Ovary (tissue), 9 donors: ENCODE measurements around the gene ITGAD. TPM values are rescaled to one million over a fixed set of nuclear protein-coding genes. Genes with fewer than 3 reads are reported as not detected.
A peak's percentile ranks its signal among the peaks of the same experiment; 100 is the strongest.

Source experiments
- DNase-seq, 5 donors: peaks; one replicate each; pipeline ENCODE4 v3.0.0-alpha.2; 2019 to 2020
- H3K27ac ChIP-seq, 2 donors: fragments of 200-600 bp; one replicate each; pipeline versions ENCODE4 v1.5.1 to v1.8.0; 2019 to 2022
- H3K27me3 ChIP-seq: fragments of 200-600 bp; one replicate; pipeline ENCODE4 v1.8.0; 2022
- H3K36me3 ChIP-seq: fragments of 200-600 bp; sonication (generic); one replicate; pipeline ENCODE4 v1.5.1; 2019
- H3K4me1 ChIP-seq: one replicate; pipeline ENCODE4 v1.8.1; 2013; ENCODE audit warnings: mild to moderate bottlenecking, moderate library complexity; ENCODE audit not compliant: insufficient read depth
- H3K4me3 ChIP-seq: fragments of 200-600 bp; sonication (generic); one replicate; pipeline ENCODE4 v1.5.1; 2017
- H3K9me3 ChIP-seq, 2 donors: fragments of 200-600 bp in 1 of 2; sonication (generic) in 1 of 2; one replicate each; pipeline versions ENCODE4 v1.5.1 to v1.8.1; 2013 to 2019; ENCODE audit warnings: mild to moderate bottlenecking in 1 of 2, moderate library complexity in 1 of 2
- EP300 ChIP-seq: sonication (generic); formaldehyde crosslinking; IDR thresholded peaks from one replicate; pipeline ENCODE4 v1.6.1; 2017; ENCODE audit warnings: antibody characterized with exemption
- POLR2A ChIP-seq: fragments of 450-650 bp; IDR thresholded peaks from one replicate; pipeline ENCODE4 v1.6.1; 2017; ENCODE audit warnings: antibody characterized with exemption, mild to moderate bottlenecking, moderate library complexity
- WGBS, 3 donors: extraction: QIAGEN DNeasy Blood & Tissue Kit in 1 of 3; methylation state at CpG; one replicate each; pipeline versions ENCODE4 v1.1.5 to v1.1.7; 2013 to 2017; 5-methylcytosine and 5-hydroxymethylcytosine counted together
- intact Hi-C, 4 donors: fragments of 100-400 bp; cut with DNase I; formaldehyde crosslinking; loops; one replicate each; pipeline versions ENCODE4 v1.11.0 to v1.15.1; 2022 to 2023
- polyA plus RNA-seq, 2 donors: library from polyadenylated mRNA; stranded (reverse); fragments of 200-250 nt in 1 of 2; fragments of 350-450 nt in 1 of 2; fragmentation: Illumina TruSeq in 1 of 2; extraction: RNeasy Lipid Tissue Mini Kit (QIAGEN cat#74804) in 1 of 2; gene quantifications; one replicate each; pipeline ENCODE4 v1.2.3, GENCODE V29; 2013 to 2014
- total RNA-seq, 7 donors: library from RNA; depleted of rRNA in 2 of 7; stranded (reverse); fragments of >200 nt in 2 of 7; fragmentation: NEBNext Ultra II Directional in 3 of 7; extraction: Animal tissue kit (Norgen Biotek cat#: 25700) in 3 of 7; gene quantifications; one replicate each; pipeline versions ENCODE4 v1.1.0 to v1.2.4, GENCODE V29; 2016 to 2023
- TF ChIP-seq, protein P1 (sequence below), 3 donors: fragments of 450-650 bp in 2 of 3; fragments of 200-600 bp in 1 of 3; IDR thresholded peaks; one replicate each; pipeline versions ENCODE4 v1.5.1 to v1.8.0; 2016 to 2022; ENCODE audit warnings: antibody characterized with exemption in 3 of 3, mild to moderate bottlenecking in 1 of 3
- donor health status: DM: no; HTN: no; CAD: no; lungs with moderate emphysema.
- donor health status: DM: no; HTN: no; CAD: no.
- donor health status: Bipolar disorder and iron deficiency.
- donor health status: DM: yes; HTN: yes; CAD: no.
- donor health status: DM: no; HTN: no; CAD: no.
- donor health status: DM: yes; HTN: yes; CAD: no.

ITGAD gene
- total and polyA plus RNA-seq, 9 donors = 0.05 to 2.7 (median 0.13) TPM; not detected in 5

DNA sequence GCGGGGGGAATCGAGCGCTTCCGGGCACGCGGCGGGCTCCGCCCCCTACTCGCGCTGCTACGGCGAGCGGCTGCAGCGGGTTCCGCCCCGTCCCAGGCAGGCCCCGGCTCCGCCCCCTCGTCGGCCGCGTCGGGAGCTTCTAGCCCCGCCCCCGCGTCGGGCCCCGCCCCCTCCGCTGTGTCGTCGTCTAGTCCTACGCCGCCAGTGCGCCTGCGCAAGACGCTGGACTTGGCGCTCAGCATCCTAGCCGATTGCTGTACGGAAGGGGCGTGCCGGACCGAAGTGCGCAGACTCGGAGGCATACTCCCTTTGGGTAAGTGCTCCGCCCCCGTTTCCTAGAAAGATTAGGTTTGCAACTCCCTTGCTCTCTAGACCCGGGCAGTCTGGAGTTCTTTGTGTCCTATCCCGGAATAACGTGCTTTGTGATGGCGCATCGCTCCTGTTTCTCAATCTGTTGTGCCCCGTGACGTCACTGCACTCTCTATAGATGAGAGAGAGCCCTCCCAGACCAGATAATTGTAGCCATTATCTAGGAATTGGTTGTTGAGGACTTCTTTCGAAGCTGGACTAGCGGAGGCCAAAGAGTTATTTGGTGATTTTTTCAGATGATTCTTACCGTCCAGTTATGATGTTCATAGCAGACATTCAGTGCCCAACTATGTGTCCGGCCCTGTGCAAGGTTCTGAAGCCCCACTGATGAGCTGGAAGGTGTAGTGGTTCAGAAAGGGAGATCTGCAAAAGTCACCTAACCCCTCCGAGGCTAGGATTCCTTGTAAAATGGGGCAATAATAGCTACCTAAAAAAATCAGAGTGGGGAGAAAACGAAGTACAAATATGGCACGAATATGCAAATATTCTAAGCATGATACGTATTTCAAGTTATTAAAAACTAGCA is 66.8 kb downstream of the ITGAD start:
- intact Hi-C loops = loop anchor here in 2 of 4 donors (2.0 to 10.0 kb wide), 2 partner anchors 49 to 415 kb away; partner anchors contain the start of genes RUSF1 (in 1 of the 2) and ZNF267 (in 1 of the 2)
- H3K36me3 ChIP-seq = no peaks in the 10 kb centered on the region
- WGBS, 3 donors = 1 to 3% (median 1%) methylated on average over 24 to 61 of the region's 61 CpGs
- peak overlapping the region; percentile 97 to 98 for H3K27ac ChIP-seq
- H3K9me3 ChIP-seq = no peaks in the 10 kb centered on the region
- peak; percentile 100 for DNase-seq
- peaks cover 16% of the 10 kb centered on the region for H3K4me1 ChIP-seq
- TF ChIP-seq POLR2A (no peak), EP300 (peak; percentile 82)
- TF ChIP-seq, protein P1, sequence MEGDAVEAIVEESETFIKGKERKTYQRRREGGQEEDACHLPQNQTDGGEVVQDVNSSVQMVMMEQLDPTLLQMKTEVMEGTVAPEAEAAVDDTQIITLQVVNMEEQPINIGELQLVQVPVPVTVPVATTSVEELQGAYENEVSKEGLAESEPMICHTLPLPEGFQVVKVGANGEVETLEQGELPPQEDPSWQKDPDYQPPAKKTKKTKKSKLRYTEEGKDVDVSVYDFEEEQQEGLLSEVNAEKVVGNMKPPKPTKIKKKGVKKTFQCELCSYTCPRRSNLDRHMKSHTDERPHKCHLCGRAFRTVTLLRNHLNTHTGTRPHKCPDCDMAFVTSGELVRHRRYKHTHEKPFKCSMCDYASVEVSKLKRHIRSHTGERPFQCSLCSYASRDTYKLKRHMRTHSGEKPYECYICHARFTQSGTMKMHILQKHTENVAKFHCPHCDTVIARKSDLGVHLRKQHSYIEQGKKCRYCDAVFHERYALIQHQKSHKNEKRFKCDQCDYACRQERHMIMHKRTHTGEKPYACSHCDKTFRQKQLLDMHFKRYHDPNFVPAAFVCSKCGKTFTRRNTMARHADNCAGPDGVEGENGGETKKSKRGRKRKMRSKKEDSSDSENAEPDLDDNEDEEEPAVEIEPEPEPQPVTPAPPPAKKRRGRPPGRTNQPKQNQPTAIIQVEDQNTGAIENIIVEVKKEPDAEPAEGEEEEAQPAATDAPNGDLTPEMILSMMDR (IDR thresholded peaks at IDR 0.05) = no peak
- peak overlapping the region; percentile 87 for H3K4me3 ChIP-seq
- no peaks in the 10 kb centered on the region for H3K27me3 ChIP-seq

DNA sequence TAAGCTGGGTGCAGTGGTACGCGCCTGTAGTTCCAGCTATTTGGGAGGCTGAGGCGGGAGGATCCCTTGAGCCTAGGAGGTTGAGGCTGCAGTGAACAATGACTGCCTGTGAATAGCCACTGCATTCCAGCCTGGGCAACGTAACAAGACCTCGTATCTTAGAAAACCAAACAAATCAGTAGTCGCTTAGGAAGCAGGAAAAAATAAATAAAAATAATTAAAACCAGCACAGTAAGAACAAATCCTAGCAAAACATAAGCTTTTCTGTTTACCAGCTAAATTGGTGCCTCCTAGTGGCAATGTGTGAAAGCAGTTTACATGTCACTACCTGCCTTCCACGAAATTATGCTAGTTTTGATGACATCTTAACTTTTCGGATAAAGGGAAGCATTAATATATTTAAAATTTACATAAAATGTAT is 67.5 kb downstream of the ITGAD start:
- no peak for TF ChIP-seq POLR2A
- TF ChIP-seq, protein P1 (IDR thresholded peaks at IDR 0.05) = peak; percentile 26 to 51 (median 30)
- Histone ChIP-seq H3K4me3 (peak overlapping the region; percentile 39), H3K9me3 (no peaks in the 10 kb centered on the region), H3K27me3 (no peaks in the 10 kb centered on the region), H3K4me1 (peaks cover 14% of the 10 kb centered on the region), H3K27ac (peak overlapping the region; percentile 7 to 98), H3K36me3 (no peaks in the 10 kb centered on the region)
- 36 to 39% (median 38%) methylated on average over 8 of the region's 8 CpGs for WGBS, 3 donors
- intact Hi-C loops = loop anchor here in 1 of 4 donors (2.0 kb wide), 1 partner anchor 48 kb away; the partner anchor contains the start of gene RUSF1
- DNase-seq = peak in 1 of 5 donors; percentile 50

- WGBS, 3 donors = 80 to 82% (median 81%) methylated on average over 10 of the region's 10 CpGs
- TF ChIP-seq EP300 (no peak), POLR2A (no peak)
- TF ChIP-seq, protein P1 (IDR thresholded peaks at IDR 0.05) = no peak
- intact Hi-C loops = loop anchor here in 1 of 4 donors (2.0 kb wide), 1 partner anchor 47 kb away; the partner anchor contains the start of gene RUSF1
- H3K36me3 ChIP-seq = no peaks in the 10 kb centered on the region
- H3K4me1 ChIP-seq = peaks cover 11% of the 10 kb centered on the region
- DNase-seq = peak in 1 of 5 donors; percentile 41
- no peak overlapping the region for H3K27ac ChIP-seq
- no peaks in the 10 kb centered on the region for H3K9me3 ChIP-seq
- no peak overlapping the region for H3K4me3 ChIP-seq
- no peaks in the 10 kb centered on the region for H3K27me3 ChIP-seq
Observed at GRCh38 chr16:31461201-31461920, 68.2 kb downstream of the ITGAD start.
